Epidermal melanocyte (primary cell): ENCODE results near the gene C17orf113.

Source experiments
- DNase-seq: peaks from one replicate; pipeline ENCODE4 v3.0.0; 2011; ENCODE audit warnings: low spot score; ENCODE audit not compliant: insufficient read length

C17orf113 gene

DNA sequence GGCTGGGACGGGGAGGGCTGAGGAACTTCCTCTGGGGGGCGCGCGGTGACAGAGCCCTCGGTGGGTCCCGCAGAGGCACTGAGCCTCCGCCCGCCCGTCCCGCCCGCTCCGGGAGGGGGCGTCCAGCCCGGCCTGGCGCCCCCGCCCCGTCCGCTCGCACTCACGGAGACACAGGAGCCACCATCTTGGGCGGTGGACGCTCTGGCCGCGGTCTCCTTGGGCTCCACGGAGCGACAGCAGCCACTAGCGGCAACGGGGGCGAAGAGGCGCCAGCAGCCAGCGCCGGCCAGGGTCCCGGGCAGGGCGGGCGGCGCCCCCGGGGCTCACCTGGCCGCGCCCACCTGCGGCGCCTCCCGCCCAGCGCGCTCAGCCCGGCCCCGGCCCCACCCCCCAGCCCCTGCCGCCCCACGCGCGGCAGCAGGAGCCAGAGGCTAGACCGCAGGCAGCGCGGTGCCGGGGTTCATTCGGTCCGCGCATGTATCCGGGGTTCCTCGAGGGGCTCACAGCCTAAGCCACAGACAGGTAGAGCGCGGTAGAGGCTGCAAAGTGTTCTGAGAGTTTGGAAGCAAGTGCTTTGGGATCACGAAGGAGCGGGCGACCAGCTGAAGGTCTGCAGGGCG, at the start of gene C17orf113:
Gene C17orf113, minus strand, starts transcription at position 209 of the 620 bp plus-strand sequence. CDS start 7,225 bp downstream, outside the sequence.
- peak; percentile 73 for DNase-seq

DNA sequence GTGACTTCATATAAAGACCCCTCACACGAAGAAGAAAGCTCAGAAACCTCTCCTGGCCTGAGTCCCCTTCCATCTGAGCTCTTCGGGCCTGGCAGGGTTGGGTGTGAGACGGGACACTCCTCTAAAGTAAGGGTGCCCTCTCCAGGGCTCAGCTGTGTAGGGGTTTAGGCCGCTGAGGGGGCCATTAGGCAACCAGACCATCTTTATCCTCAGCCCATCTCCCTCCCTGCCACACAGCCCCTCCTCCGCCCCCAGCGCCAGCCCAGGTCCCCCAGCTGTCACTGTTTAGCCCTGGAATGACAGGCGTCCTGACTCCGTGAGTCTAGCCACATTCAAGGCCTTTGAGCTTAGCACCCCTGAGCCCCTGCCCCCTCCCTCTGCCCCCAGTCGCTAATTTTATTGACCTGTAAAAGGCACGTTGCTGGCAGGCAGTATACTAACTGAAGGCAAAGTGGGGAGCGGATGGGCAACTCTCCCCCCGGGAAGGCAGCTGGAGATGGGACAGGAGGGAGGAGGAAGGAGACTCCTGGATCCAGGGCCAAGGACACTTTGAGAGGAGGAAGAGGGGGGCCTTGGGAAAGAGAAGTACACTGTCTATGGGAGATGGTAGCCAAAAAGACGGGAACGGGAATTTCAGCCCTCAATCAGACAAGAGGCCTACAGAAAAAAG, 48.5 kb upstream of the C17orf113 start:
- no peak for DNase-seq

DNA sequence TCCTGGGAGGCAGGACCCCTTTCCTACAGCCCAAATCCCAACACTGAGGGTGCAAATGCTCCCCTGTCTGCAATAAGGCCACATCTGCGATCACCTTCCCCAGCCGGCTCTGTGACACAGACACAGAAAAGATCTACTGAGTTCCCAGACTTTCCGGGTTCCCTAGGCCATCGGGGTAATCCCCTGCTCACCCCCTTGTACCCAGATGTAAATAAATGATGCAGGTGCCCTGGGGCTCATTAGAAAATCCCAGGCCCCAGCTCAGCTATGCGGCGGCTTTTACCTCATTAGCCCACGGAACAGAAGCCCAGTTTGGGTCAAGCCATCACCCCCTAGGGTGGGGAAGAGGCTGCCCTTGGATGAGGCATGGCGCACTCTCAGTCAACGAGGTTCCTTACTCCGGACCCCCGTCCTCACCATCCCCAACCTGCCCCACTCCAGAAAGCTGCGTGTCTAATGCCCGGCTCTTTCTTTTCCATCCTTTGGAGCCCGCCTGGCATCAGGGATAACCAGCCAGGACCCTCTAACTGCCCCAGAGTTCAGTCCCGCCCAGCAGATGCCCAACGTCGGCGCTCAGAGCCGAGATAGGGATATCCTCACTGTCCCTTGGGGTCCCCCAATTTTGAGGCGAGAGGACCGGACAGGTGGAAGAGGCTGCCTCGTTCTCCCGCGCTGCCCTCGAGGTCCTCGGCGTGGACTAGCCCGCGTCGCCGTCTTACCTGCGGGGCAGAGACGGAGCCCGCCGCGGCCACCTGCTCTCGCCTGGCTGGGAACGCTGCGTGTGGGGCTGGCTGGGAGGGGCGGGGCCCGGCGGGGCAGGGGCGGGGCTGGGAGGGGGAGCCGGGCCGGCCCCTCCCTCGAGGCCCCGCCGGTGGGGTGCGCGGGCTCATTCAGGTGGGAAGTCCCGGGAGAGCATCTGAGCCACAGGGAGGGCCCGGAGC, 47.6 kb upstream of the C17orf113 start, which contains the start of gene ZNF385C:
Gene ZNF385C, minus strand, starts transcription at position 783 of the 941 bp plus-strand sequence. CDS start 35,417 bp downstream, outside the sequence.
- DNase-seq, result no peak

DNA sequence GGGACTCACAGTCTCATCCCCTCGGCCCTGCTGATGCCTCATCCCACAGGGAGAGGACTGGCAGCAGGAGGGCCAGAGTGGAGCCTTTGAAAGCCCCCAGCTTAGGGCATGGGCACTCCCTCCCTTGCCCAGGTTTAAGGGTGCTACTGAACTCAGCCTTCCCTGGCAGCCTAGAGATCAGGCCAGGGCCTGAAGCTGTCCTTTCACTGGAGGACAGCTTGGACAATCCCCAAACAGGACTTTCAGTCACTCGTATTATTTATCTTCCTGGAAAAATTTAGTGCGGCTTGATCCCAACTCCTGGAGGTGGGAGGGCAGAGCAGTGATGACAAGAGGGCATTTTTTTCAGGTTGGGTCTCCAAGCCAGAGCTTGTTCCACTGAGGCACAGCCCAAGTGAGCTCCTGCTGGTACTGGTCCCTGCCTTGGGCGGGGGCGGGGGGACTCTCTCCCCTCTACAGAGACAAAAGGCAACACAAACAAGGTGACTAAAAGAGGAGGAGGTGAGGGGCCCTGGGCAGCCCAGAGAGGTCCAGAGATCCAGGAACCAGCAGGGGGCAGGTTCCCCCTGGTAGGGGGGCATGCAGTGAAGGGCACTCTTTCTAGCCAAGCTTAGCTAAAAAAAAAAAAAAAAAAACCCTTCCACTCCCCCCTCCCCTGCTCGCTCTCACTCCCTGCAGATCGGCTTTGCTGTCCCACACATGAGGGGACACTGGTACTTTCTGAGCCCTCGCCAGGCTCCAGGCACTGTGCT, 46.1 kb upstream of the C17orf113 start:
- DNase-seq, result no peak

DNA sequence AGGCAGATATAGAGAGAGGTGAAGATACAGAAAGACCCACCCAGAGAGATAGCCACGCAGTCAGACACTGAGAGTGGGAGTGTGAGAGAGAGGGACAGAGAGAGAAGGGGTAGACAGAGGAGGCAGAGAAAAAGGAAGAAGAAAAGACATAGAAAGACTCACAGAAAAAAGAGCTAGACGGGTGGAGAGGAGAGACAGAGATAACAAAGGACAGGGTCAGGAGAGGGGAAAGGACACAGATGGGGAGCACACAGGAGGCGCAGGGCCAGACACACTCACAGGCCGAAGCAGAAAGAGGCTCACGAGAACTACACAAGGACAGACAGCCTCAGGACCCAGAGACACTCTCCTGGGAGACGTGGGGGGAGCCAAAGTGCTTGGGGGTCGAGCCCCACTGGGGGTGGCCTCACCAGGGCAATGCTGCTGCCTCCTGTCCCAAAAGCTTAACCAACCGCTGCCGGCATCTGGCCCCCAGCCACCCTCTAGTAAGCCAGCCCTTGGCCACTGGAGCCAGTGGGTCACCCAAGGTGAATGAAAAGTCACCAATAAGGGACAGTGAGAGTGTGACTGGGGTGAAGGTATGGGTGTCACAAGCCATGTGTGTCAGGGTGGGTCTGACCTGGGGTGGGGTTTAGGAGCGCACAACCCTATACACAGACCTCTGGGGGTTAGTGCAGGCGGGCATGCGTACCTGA, 44.1 kb upstream of the C17orf113 start:
- DNase-seq, result no peak

DNA sequence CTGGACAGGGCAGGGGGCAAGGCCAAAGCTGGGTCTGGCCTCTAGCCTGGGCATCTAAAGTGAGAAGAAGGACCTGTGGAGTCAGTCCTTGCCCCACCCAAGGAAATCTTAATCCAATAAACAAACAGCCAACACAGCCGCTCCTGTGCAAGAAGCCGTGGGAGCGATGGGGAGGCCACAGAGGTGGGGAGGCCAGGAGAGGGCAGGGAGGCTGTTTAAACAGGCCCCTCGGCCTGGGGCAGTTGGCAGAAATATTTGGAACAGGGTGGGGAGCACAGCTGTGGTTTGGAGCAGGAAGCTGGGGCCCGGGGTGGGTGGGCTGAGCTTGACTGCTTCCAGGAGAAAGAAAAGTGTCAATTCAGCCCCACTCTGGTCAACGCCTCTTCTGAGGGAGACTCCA, 42.5 kb upstream of the C17orf113 start:
- no peak for DNase-seq

DNA sequence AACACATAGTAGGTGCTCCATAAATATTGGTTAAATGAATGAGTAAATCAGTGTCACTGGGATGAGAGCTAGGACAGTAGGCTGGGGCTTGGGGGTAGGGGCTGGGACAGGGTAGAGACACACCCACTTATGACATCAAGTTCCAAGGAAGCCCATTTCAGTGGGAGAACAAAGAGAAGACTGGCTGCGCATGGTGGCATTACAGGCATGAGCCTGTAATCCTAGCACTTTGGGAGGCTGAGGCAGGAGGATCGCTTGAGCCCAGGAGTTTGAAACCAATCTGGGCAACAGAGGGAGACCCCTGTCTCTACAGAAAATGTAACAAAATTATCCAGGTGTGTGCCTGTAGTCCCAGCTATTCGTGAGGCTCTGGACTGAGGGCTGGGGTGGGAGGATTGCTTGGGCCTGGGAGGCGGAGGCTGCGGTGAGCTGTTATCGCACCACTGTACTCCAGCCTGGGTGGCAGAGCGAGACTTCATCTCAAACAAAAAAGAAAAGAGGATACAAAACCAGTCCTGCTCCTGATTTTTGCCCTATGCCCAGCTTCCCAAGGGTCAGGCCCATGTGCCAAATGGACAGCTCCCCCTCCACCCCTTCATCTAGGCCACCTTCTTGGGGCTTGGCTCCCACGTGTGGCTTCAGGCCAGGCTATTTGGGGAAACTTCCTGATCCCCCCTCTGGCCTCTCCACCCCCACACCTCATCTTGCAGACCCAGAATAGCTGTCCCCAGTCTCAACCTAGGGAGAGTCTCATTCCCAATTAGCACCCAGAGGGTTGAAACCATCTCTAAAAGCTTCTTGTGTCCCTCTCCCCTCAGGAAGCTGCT, 40.8 kb upstream of the C17orf113 start:
- no peak for DNase-seq

DNA sequence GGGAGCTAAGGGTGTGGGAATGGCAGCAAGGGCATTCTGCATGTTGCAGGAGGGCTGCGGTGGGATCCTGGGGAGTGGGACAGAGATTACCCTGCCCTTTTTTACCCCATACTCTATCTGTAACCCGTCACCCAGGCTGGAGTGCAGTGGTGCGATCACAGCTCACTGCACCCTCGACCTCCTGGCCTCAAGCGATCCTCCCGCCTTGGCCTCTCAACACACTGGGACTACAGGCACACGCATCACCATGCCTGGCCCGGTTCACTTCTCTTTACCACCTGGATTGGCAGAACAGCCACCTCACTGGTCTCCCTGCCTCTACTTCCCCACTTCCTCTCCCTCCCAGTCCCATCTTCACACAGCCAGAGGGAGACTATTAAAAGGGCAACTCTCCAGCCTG, 38.3 kb upstream of the C17orf113 start:
- DNase-seq, result no peak

DNA sequence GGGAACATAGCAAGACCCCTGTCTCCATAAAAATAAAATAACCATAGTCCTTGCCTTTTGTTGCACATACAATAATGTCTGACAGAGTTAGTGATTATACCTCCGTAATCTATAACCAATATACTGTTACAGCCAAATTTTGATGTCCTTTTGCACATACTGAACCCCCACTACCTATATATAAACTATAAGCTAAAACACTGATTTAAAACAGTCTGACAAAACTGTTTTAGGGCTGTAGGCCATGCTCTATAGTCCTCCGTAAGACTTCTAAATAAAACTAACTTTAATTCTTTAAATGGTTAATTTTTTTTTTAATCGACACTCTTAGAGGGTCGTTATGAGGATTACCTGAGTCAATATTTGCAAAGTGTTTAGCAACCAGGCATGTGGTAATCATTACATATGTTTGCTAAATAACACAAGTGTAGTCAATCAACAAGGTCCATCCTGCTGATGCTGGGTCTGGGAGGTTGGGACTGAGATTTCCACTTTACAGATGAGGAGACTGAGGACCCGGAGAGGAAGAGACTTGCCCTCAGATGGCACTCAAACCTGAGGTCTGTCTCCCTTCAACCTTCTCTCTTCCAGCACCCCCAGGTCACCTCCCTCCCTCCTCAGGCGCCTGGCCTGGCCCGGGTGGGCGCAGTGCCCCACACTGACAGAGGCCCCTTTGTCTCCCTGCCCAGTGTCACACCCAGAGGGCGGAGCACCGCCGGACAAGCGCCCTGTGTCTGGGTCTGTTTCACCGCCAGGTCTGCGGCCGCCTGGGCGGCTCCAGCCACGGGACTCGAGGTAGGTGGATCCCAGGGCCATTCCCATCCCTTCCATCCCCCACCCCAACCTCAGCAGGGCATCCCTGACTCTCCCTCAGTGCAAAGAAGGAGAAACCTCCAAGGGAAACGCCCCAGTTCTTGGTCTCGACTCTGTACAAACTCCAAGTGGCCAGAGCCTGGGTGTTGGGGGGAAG, 37.6 kb upstream of the C17orf113 start:
- no peak for DNase-seq

DNA sequence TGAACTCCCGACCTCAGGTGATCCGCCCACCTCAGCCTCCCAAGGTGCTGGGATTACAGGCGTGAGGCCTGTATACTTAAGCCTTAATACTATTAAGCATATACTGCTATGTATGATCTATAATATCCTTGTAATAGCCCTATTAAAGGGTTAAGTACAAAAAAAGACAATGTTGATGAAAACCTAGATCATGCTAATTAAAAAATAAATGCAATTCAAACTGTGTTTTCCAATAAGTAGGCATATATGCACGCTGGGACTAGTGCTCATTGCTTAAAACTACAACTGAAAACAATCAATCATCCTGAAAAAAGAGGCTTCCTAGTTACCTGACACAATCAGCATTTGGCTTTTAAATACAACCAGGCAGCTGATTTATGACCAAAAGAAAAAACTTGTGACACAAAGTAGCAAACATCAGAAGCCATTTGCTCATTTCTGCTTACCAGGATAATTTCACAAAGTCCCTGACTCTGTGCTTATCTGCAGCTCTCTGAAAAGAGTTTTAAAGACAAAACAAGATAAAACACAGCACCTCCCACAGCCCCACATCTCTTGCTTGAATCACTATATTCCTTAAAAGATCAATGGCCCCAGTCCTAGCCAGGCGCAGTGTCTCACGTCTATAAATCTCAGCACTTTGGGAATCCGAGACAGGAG, 36.8 kb upstream of the C17orf113 start:
- no peak for DNase-seq

DNA sequence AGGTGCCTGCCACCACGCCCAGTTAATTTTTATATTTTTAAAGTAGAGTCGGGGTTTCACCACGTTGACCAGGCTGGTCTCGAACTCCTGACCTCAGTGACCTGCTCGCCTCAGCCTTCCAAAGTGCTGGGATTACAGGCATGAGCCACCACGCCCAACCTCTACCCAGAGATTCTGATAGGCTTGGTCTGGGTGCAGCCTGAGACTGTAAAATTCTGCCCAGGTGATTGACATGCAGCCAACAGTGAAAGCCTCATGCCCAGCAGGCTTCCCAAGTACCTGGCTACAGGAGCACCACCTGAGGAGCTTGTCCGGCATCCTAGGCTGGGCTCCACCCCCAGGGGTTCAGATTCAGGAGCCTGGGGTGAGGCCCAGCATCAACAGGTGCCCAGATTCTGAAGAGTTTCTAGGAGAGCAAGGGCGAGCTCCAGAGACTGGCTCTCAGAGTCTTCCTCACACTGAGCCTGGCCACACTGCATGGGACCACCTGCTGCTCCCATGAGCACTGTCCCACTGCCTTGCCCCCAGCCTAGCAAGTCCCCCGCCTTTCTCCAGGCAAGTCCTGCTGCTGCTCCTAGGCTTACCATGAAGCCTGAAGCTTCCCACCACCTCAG, 31.2 kb upstream of the C17orf113 start:
- DNase-seq, result no peak

DNA sequence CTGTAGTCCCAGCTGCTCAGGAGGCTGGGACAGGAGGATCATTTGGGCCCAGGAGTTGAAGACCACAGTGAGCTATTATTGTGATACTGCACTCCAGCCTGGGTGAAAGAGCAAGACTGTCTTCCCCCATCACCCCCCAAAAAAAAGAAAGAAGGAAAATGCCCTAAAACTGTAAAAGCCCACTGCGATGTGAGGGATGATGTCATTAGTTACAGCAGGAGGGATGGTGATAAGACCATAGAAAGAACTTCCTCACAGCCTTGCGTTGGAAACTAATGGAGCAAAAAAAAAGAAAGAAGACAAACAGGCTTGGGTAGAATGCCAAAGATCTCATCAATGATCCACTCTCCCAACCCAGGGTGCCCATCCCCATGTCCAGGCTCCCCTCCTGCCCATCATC, 29.1 kb upstream of the C17orf113 start:
- DNase-seq, result no peak

DNA sequence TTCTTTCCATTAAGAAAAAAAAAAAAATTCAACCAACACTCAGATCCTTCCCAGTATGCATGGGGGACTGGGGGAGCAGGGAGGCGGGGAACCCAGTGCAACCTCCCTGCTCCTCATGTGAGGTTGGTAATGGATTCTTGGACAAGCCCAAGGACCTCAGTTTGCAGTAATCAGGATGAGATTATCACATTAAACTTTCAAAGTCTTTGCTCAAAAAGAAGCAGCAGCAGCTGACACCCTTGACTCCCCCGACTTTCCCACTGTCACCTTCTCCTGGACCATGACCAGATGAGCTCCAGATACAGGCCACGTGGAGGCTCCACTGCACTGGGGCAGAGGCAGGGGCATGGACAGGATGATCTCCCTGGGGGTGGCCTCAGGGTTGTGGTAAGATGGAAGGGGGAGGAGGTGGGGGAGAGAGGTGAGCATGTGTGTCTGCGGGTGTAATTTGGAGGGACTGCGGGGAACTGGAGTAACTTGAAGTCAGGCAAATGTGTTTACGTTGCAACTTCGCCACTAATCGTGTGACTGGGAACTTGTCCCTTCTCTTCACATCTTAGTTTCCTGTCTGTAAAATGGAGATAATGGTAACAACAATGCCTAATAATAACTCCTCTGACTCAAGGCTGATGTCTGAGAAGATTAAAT, 28.1 kb upstream of the C17orf113 start:
- no peak for DNase-seq

DNA sequence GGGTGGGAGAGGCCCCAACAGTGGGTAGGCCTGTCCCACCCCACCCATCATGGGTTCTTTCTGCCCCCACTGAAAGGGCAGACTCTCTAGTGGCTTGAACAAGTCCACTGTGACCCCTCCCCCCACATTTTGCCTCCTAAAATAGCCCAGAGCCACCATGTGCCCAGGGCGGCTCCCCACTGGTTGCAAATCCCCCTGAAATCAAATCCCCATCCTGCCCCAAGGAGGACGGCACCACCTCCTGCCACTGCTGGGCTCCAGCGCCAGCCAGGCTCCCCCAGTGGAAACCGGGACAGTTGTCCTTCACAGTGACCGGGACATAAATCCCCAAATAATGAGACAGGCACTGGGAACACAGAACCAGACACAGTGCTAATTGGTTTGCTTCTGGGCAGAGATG, 27.4 kb upstream of the C17orf113 start:
- no peak for DNase-seq

DNA sequence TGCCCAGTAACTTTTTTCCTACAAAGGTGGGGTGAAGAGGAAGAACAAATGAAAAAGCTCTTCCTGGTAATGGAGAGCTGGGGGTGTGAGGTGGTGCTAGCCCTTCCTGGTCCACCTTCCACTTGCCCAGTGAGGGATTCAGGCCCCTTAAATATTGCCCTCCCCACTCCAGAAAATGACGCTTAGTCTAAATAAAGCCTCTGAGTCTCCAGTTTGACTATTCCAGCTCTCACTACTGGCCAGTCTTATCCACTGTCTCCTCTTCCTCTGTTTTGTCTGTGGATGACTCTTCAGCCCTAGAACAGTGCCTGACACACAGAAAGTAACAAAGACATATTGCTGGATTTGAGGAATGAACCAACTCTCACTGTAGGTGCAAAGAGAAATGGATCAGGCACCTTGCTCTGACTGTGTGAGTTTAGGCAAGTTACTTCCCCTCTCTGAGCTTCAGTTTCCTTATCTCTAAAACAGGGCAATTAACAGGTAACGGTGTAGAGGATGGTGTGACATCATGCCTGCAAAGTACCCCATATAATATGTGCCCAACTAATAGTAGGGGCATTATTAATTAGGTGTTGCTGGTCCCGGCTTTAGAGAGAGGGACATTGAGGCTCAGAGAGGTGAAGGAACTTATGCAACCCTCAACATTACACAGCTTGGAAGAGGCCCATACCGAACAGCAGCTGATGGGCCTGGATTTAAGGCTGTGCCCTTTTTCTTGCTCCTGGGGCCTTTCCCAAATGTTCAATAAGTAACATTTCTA, 26.6 kb upstream of the C17orf113 start:
- no peak for DNase-seq

DNA sequence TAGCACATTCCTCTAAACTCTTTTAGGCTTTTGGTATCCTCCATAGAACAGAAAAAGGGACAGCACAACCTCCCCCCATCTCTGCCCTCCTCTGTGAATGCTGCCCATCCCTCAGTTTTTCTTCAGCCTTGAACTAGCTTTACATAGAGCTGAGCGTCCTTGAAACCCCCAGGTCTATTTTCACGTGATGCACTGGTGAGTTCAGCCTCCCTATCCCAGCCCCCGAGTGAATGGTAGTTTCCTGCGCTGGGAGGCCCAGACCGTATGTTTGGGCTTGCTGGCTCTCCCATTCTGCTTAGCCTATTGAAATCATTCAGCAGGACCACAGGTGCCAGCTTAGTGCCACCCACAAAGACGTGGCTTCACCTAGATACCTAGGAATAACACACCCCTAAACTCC, 25.4 kb upstream of the C17orf113 start:
- no peak for DNase-seq
